ENCODE measurements around the gene ADM2. TPM values are rescaled to one million over a fixed set of nuclear protein-coding genes. Genes with fewer than 3 reads are reported as not detected.

ADM2 gene
- total RNA-seq, 4 donors from 2014 or later: not detected

- no peak overlapping the region for H3K4me3 ChIP-seq
- H3K4me1 ChIP-seq: peaks cover 0 to 29% (median 13%) of the 10 kb centered on the region in 4 donors
- peaks cover 0 to 91% (median 28%) of the 10 kb centered on the region in 3 donors for H3K36me3 ChIP-seq
- 80% methylated on average over 31 to 47 of the region's 54 CpGs for WGBS, 2 donors
- TF ChIP-seq CTCF (IDR thresholded peaks at IDR 0.05) (no peak), EP300 (IDR thresholded peaks at IDR 0.05) (no peak), POLR2A (IDR thresholded peaks at IDR 0.05) (no peak)
- H3K9me3 ChIP-seq: no peaks in the 10 kb centered on the region
- peak overlapping the region in 1 of 4 donors; percentile 65 for H3K27ac ChIP-seq
- DNase-seq (ENCODE audit: low spot score in 2 of 2): no peak
- H3K27me3 ChIP-seq: no peaks in the 10 kb centered on the region
Measured at GRCh38 chr22:50446708-50447575, 34.4 kb upstream of the ADM2 start.

GRCh38 chr22:50447576-50448551, 33.5 kb upstream of the ADM2 start:
- WGBS, 2 donors: 85 to 87% methylated on average over 23 to 25 of the region's 27 CpGs
- Histone ChIP-seq H3K36me3 (peaks cover 0 to 81% (median 28%) of the 10 kb centered on the region in 3 donors), H3K27ac (peak overlapping the region in 1 of 4 donors; percentile 65), H3K4me3 (no peak overlapping the region), H3K4me1 (peaks cover 0 to 29% (median 13%) of the 10 kb centered on the region in 4 donors), H3K9me3 (no peaks in the 10 kb centered on the region), H3K27me3 (no peaks in the 10 kb centered on the region)
- DNase-seq (ENCODE audit: low spot score in 2 of 2): no peak
- TF ChIP-seq POLR2A (IDR thresholded peaks at IDR 0.05) (no peak), CTCF (IDR thresholded peaks at IDR 0.05) (no peak), EP300 (IDR thresholded peaks at IDR 0.05) (no peak)

- Histone ChIP-seq H3K9me3 (no peaks in the 10 kb centered on the region), H3K27ac (no peak overlapping the region), H3K36me3 (peaks cover 0 to 88% (median 43%) of the 10 kb centered on the region in 3 donors), H3K4me3 (no peak overlapping the region), H3K27me3 (no peaks in the 10 kb centered on the region), H3K4me1 (no peaks in the 10 kb centered on the region)
- DNase-seq (ENCODE audit: low spot score in 2 of 2): no peak
- 81 to 89% methylated on average over 5 of the region's 5 CpGs for WGBS, 2 donors
- no peak for TF ChIP-seq CTCF (IDR thresholded peaks at IDR 0.05)
- TF ChIP-seq POLR2A (IDR thresholded peaks at IDR 0.05): no peak
- no peak for TF ChIP-seq EP300 (IDR thresholded peaks at IDR 0.05)
Measured at GRCh38 chr22:50452649-50453048, 28.7 kb upstream of the ADM2 start.

GRCh38 chr22:50454556-50455075, 26.7 kb upstream of the ADM2 start:
- H3K4me1 ChIP-seq: no peaks in the 10 kb centered on the region
- H3K36me3 ChIP-seq: peaks cover 0 to 89% (median 37%) of the 10 kb centered on the region in 3 donors
- no peak for TF ChIP-seq CTCF (IDR thresholded peaks at IDR 0.05)
- TF ChIP-seq POLR2A (IDR thresholded peaks at IDR 0.05): no peak
- TF ChIP-seq EP300 (IDR thresholded peaks at IDR 0.05): no peak
- no peak for DNase-seq (ENCODE audit: low spot score in 2 of 2)
- H3K4me3 ChIP-seq: no peak overlapping the region
- no peaks in the 10 kb centered on the region for H3K9me3 ChIP-seq
- WGBS, 2 donors: 91 to 93% methylated on average over 21 to 25 of the region's 27 CpGs
- H3K27ac ChIP-seq: no peak overlapping the region
- no peaks in the 10 kb centered on the region for H3K27me3 ChIP-seq
